Measurements from ENCODE around the gene RHOBTB3. TPM values are rescaled to one million over a fixed set of nuclear protein-coding genes. Genes with fewer than 3 reads are reported as not detected.
A peak's percentile ranks its signal among the peaks of the same experiment; 100 is the strongest.

The RHOBTB3 gene
- total RNA-seq, 4 donors from 2014 or later, result 70.6 to 126 (median 80.1) TPM

- Histone ChIP-seq H3K4me3 (no peak overlapping the region), H3K27me3 (no peaks in the 10 kb centered on the region), H3K36me3 (no peaks in the 10 kb centered on the region), H3K4me1 (peaks cover 0 to 5% of the 10 kb centered on the region in 2 donors), H3K27ac (no peak overlapping the region), H3K9me3 (no peaks in the 10 kb centered on the region)
- intact Hi-C loops (cut with DNase I; ENCODE audit: low total_unique reads), result no loop called here
- TF ChIP-seq POLR2A (IDR thresholded peaks at IDR 0.05) (no peak), CTCF (IDR thresholded peaks at IDR 0.05) (no peak)
- DNase-seq, result no peak
Observed at GRCh38 chr5:95806687-95807086, 75.6 kb downstream of the RHOBTB3 start.

GRCh38 chr5:95808013-95808685 is 77.0 kb downstream of the RHOBTB3 start:
- intact Hi-C loops (cut with DNase I; ENCODE audit: low total_unique reads), result no loop called here
- Histone ChIP-seq H3K27ac (peak overlapping the region; percentile 45 to 69), H3K27me3 (no peaks in the 10 kb centered on the region), H3K4me3 (no peak overlapping the region), H3K36me3 (no peaks in the 10 kb centered on the region), H3K4me1 (peaks cover 0 to 5% of the 10 kb centered on the region in 2 donors), H3K9me3 (no peaks in the 10 kb centered on the region)
- DNase-seq, result no peak
- TF ChIP-seq POLR2A (IDR thresholded peaks at IDR 0.05), result no peak
- TF ChIP-seq CTCF (IDR thresholded peaks at IDR 0.05), result no peak

- Histone ChIP-seq H3K36me3 (no peaks in the 10 kb centered on the region), H3K4me3 (no peak overlapping the region), H3K9me3 (no peaks in the 10 kb centered on the region), H3K27me3 (no peaks in the 10 kb centered on the region), H3K4me1 (peaks cover 0 to 5% of the 10 kb centered on the region in 2 donors), H3K27ac (peak overlapping the region; percentile 45 to 69)
- DNase-seq, result peak; percentile 80 to 82
- intact Hi-C loops (cut with DNase I; ENCODE audit: low total_unique reads), result no loop called here
- TF ChIP-seq CTCF (IDR thresholded peaks at IDR 0.05) (no peak), POLR2A (IDR thresholded peaks at IDR 0.05) (no peak)
Observed at GRCh38 chr5:95808686-95809413, 77.7 kb downstream of the RHOBTB3 start.

GRCh38 chr5:95809414-95809960 is 78.4 kb downstream of the RHOBTB3 start:
- peak overlapping the region; percentile 45 to 69 for H3K27ac ChIP-seq
- TF ChIP-seq CTCF (IDR thresholded peaks at IDR 0.05) (no peak), POLR2A (IDR thresholded peaks at IDR 0.05) (no peak)
- no peaks in the 10 kb centered on the region for H3K9me3 ChIP-seq
- peak in 1 of 2 donors; percentile 37 for DNase-seq
- intact Hi-C loops (cut with DNase I; ENCODE audit: low total_unique reads), result no loop called here
- no peak overlapping the region for H3K4me3 ChIP-seq
- no peaks in the 10 kb centered on the region for H3K27me3 ChIP-seq
- peaks cover 0 to 5% of the 10 kb centered on the region in 2 donors for H3K4me1 ChIP-seq
- H3K36me3 ChIP-seq, result no peaks in the 10 kb centered on the region

Data from uterus (tissue), 4 donors.